Measurements from ENCODE around the gene SMIM23.

SMIM23 gene

GRCh38 chr5:171838066-171838465, 52.4 kb downstream of the SMIM23 start:
- H3K4me3 ChIP-seq (ENCODE audit: low read depth, low read length), result no peak overlapping the region
- no peak for TF ChIP-seq MEIS1 (CRISPR knock-in tag; IDR thresholded peaks at IDR 0.05; ENCODE audit: borderline replicate concordance)
- POLR2A ChIA-PET, result no interaction called here
- CTCF ChIA-PET, result interaction anchor here (1.0 to 1.5 kb wide), 2 partner anchors 12 to 208 kb away, joined by 4 read pairs; no protein-coding TSS in a partner anchor
- no peaks in the 10 kb centered on the region for H3K4me1 ChIP-seq (ENCODE audit: control insufficient read depth, insufficient read depth, low read length)
- H3K27ac ChIP-seq (ENCODE audit: extremely low read depth, low read depth, low read length), result no peak overlapping the region
- H3K36me3 ChIP-seq (ENCODE audit: control insufficient read depth in 2 of 2, insufficient read depth in 1 of 2, low read length in 2 of 2), result no peaks in the 10 kb centered on the region
- H3K9me3 ChIP-seq (ENCODE audit: control insufficient read depth, insufficient read depth, low read depth, low read length), result no peaks in the 10 kb centered on the region

- no peak overlapping the region for H3K27ac ChIP-seq (ENCODE audit: extremely low read depth, low read depth, low read length)
- H3K36me3 ChIP-seq (ENCODE audit: control insufficient read depth in 2 of 2, insufficient read depth in 1 of 2, low read length in 2 of 2), result no peaks in the 10 kb centered on the region
- ChIA-PET CTCF (interaction anchor here (0.9 to 1.5 kb wide), 2 partner anchors 11 to 14 kb away, joined by 3 to 4 read pairs; no protein-coding TSS in a partner anchor), POLR2A (no interaction called here)
- no peaks in the 10 kb centered on the region for H3K4me1 ChIP-seq (ENCODE audit: control insufficient read depth, insufficient read depth, low read length)
- no peaks in the 10 kb centered on the region for H3K9me3 ChIP-seq (ENCODE audit: control insufficient read depth, insufficient read depth, low read depth, low read length)
- TF ChIP-seq ZNF610 (tag by site-specific recombination; IDR thresholded peaks at IDR 0.05; ENCODE audit: borderline replicate concordance) (no peak), ZSCAN30 (tag by site-specific recombination; IDR thresholded peaks at IDR 0.05) (no peak), ZFP37 (tag by site-specific recombination; IDR thresholded peaks at IDR 0.05) (no peak), ZNF626 (tag by site-specific recombination; IDR thresholded peaks at IDR 0.05) (no peak), ZNF639 (tag by site-specific recombination; IDR thresholded peaks at IDR 0.05) (no peak), MYNN (tag by site-specific recombination; IDR thresholded peaks at IDR 0.05; ENCODE audit: borderline replicate concordance) (no peak)
- H3K4me3 ChIP-seq (ENCODE audit: low read depth, low read length), result no peak overlapping the region
These were observed 53.5 kb downstream of the SMIM23 start for GRCh38 chr5:171839112-171839511.

GRCh38 chr5:171840066-171840465, 54.4 kb downstream of the SMIM23 start:
- ChIA-PET CTCF (interaction anchor here (0.6 kb wide), 1 partner anchor 491 kb away, joined by 3 read pairs; no protein-coding TSS in a partner anchor), POLR2A (no interaction called here)
- no peak overlapping the region for H3K4me3 ChIP-seq (ENCODE audit: low read depth, low read length)
- TF ChIP-seq ZNF596 (tag by site-specific recombination; IDR thresholded peaks at IDR 0.05) (no peak), ZNF654 (tag by site-specific recombination; IDR thresholded peaks at IDR 0.05; ENCODE audit: low read depth) (no peak), PRDM1 (tag by site-specific recombination; IDR thresholded peaks at IDR 0.05) (no peak), ZNF707 (tag by site-specific recombination; IDR thresholded peaks at IDR 0.05) (no peak), ZNF148 (tag by site-specific recombination; IDR thresholded peaks at IDR 0.05; ENCODE audit: borderline replicate concordance) (no peak), ZNF843 (tag by site-specific recombination; IDR thresholded peaks at IDR 0.05) (no peak), INSM2 (tag by site-specific recombination; IDR thresholded peaks at IDR 0.05) (no peak), ZNF354C (tag by site-specific recombination; IDR thresholded peaks at IDR 0.05; ENCODE audit: borderline replicate concordance, low read depth) (no peak), ZNF174 (tag by site-specific recombination; IDR thresholded peaks at IDR 0.05) (no peak), ZNF221 (tag by site-specific recombination; IDR thresholded peaks at IDR 0.05; ENCODE audit: borderline replicate concordance) (no peak), ZFHX2 (tag by site-specific recombination; conservative IDR thresholded peaks at IDR 0.05) (no peak), ZNF585B (tag by site-specific recombination; IDR thresholded peaks at IDR 0.05) (no peak), ZNF391 (tag by site-specific recombination; IDR thresholded peaks at IDR 0.05; ENCODE audit: borderline replicate concordance, low read depth) (no peak), ZNF2 (tag by site-specific recombination; IDR thresholded peaks at IDR 0.05) (no peak), ZNF133 (tag by site-specific recombination; IDR thresholded peaks at IDR 0.05) (no peak)
- TF ChIP-seq, protein P1, sequence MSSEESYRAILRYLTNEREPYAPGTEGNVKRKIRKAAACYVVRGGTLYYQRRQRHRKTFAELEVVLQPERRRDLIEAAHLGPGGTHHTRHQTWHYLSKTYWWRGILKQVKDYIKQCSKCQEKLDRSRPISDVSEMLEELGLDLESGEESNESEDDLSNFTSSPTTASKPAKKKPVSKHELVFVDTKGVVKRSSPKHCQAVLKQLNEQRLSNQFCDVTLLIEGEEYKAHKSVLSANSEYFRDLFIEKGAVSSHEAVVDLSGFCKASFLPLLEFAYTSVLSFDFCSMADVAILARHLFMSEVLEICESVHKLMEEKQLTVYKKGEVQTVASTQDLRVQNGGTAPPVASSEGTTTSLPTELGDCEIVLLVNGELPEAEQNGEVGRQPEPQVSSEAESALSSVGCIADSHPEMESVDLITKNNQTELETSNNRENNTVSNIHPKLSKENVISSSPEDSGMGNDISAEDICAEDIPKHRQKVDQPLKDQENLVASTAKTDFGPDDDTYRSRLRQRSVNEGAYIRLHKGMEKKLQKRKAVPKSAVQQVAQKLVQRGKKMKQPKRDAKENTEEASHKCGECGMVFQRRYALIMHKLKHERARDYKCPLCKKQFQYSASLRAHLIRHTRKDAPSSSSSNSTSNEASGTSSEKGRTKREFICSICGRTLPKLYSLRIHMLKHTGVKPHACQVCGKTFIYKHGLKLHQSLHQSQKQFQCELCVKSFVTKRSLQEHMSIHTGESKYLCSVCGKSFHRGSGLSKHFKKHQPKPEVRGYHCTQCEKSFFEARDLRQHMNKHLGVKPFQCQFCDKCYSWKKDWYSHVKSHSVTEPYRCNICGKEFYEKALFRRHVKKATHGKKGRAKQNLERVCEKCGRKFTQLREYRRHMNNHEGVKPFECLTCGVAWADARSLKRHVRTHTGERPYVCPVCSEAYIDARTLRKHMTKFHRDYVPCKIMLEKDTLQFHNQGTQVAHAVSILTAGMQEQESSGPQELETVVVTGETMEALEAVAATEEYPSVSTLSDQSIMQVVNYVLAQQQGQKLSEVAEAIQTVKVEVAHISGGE (tag by site-specific recombination; conservative IDR thresholded peaks at IDR 0.05; ENCODE audit: low read depth), result no peak
- H3K27ac ChIP-seq (ENCODE audit: extremely low read depth, low read depth, low read length), result no peak overlapping the region
- no peaks in the 10 kb centered on the region for H3K36me3 ChIP-seq (ENCODE audit: control insufficient read depth in 2 of 2, insufficient read depth in 1 of 2, low read length in 2 of 2)
- no peaks in the 10 kb centered on the region for H3K9me3 ChIP-seq (ENCODE audit: control insufficient read depth, insufficient read depth, low read depth, low read length)
- no peaks in the 10 kb centered on the region for H3K4me1 ChIP-seq (ENCODE audit: control insufficient read depth, insufficient read depth, low read length)

Measured in HEK293 (cell line).